ENCODE data around the gene TTC7B. TPM values are rescaled to one million over a fixed set of nuclear protein-coding genes. Genes with fewer than 3 reads are reported as not detected.

Gene TTC7B
- total and polyA plus RNA-seq, 3 experiments from 2014 or later: 1.7 to 5.8 (median 5.2) TPM

DNA sequence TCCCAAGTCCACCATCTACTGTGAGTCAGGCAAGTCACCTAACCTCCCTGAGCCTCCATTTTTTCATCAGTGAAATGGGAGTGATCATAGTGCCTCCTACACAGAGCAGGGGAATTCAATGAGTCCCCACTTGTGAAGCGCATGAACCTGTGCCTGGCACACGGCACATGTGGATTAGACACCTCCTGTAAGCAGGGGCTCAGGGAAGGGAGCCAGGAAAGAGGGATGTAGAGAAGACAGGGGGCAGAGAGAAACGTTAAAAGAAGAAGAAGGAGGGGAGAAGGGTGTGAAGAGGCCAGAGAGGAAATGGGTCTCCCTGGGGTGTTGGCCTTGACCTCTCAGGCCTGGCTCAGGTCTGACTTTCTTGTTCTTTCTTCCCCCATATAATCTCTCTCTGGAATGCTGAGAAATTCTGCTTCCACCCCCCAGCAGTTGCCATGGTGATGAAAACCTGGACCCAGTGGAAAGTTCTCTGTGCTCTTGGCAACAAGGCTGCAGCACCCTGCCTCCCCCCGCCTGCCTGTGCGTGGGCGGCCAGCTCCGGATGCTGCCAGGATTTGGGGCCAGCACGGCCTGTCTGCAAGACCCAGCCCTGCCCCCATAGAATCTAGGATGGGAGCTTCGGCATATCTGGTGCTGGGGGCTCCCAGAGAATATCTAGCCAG, 324.9 kb downstream of the TTC7B start:
- Histone ChIP-seq H3K4me1 (ENCODE audit: insufficient read depth, low read length) (no peaks in the 10 kb centered on the region), H3K4me3 (ENCODE audit: low read length) (no peak overlapping the region), H3K27ac (ENCODE audit: low read depth, low read length) (no peak overlapping the region), H3K36me3 (ENCODE audit: insufficient read depth, low read length) (no peaks in the 10 kb centered on the region), H3K27me3 (ENCODE audit: insufficient read depth, low read length, poor library complexity, severe bottlenecking) (no peaks in the 10 kb centered on the region), H3K9me3 (ENCODE audit: low read length) (no peaks in the 10 kb centered on the region)
- no peak overlapping the region for H3K4me3 Mint-ChIP-seq
- H3K27me3 Mint-ChIP-seq: peaks cover 8 to 17% of the 10 kb centered on the region in 2 donors
- no peak overlapping the region for H3K27ac Mint-ChIP-seq
- ChIA-PET POLR2A (no interaction called here), CTCF (no interaction called here)
- peaks cover 0 to 2% (median 0%) of the 10 kb centered on the region in 5 donors for H3K9me3 Mint-ChIP-seq
- no peaks in the 10 kb centered on the region for H3K36me3 Mint-ChIP-seq
- no peaks in the 10 kb centered on the region for H3K4me1 Mint-ChIP-seq
- no peak for DNase-seq

DNA sequence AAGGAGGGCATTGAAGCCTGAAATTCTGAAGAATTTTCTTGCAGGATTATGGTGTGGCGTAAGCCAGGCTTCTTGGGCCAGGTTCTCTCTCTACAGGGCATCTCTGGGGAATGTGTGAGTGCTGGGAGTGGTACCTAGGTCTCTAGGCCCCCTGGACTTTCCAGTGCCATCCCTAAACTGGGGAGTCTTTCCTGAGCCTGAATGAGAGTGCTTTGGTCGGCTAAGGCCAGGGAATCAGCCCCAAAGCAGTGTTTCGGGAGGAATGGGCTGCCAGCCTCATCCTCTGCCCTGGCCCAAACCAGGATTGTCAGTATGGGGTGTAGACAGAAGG, 325.5 kb downstream of the TTC7B start:
- no peaks in the 10 kb centered on the region for H3K4me1 ChIP-seq (ENCODE audit: insufficient read depth, low read length)
- no peaks in the 10 kb centered on the region for H3K27me3 ChIP-seq (ENCODE audit: insufficient read depth, low read length, poor library complexity, severe bottlenecking)
- H3K36me3 ChIP-seq (ENCODE audit: insufficient read depth, low read length): no peaks in the 10 kb centered on the region
- H3K4me3 ChIP-seq (ENCODE audit: low read length): no peak overlapping the region
- DNase-seq: no peak
- ChIA-PET POLR2A (no interaction called here), CTCF (no interaction called here)
- peaks cover 0 to 2% (median 0%) of the 10 kb centered on the region in 5 donors for H3K9me3 Mint-ChIP-seq
- H3K27ac Mint-ChIP-seq: no peak overlapping the region
- H3K27me3 Mint-ChIP-seq: peaks cover 8 to 17% of the 10 kb centered on the region in 2 donors
- no peak overlapping the region for H3K4me3 Mint-ChIP-seq
- no peaks in the 10 kb centered on the region for H3K36me3 Mint-ChIP-seq
- H3K4me1 Mint-ChIP-seq: no peaks in the 10 kb centered on the region
- H3K27ac ChIP-seq (ENCODE audit: low read depth, low read length): no peak overlapping the region
- no peaks in the 10 kb centered on the region for H3K9me3 ChIP-seq (ENCODE audit: low read length)

DNA sequence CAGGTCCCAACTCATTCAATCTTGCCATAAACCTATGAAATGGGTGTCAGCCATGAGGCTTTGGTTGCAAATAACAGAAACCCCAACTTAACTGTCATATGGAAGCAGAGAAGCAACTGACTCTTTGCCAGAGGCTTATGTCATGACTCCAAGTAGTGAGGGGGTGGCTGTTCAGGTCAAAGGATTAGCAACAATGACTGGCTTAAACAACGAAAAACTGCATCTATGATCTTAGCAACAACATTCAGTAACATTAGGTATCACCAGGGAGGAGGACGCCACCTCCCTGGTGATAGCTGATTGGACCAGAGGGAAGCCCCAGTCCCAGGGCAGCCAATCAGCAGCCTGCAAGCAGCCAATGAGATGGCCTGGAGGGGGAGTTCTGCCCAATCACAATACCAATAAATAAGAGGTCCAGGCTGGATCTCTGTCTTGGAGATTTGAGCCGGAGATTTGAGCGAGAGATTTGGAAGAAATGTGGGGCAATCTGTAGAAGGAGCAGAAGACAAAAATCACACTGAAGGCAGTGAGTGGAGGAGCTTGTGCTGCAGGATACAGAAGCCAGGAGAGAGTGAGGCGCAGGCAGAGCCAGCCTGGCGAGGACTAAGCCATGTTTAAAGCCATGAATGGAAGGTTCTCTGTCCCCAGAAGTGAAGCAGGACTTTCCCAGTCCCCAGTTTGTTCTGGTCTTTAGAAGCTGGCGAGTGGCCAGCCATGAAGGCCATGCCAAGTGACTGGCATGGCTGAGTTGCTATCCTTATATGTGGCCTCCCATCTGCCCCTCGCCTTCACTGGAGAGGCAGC, 326.1 kb downstream of the TTC7B start:
- Mint-ChIP-seq H3K36me3 (no peaks in the 10 kb centered on the region), H3K27me3 (peaks cover 8 to 17% of the 10 kb centered on the region in 2 donors), H3K27ac (no peak overlapping the region), H3K9me3 (peaks cover 0 to 2% (median 0%) of the 10 kb centered on the region in 5 donors), H3K4me3 (no peak overlapping the region), H3K4me1 (no peaks in the 10 kb centered on the region)
- H3K4me3 ChIP-seq (ENCODE audit: low read length): no peak overlapping the region
- H3K27ac ChIP-seq (ENCODE audit: low read depth, low read length): no peak overlapping the region
- H3K9me3 ChIP-seq (ENCODE audit: low read length): no peaks in the 10 kb centered on the region
- ChIA-PET CTCF (no interaction called here), POLR2A (no interaction called here)
- no peak for DNase-seq
- no peaks in the 10 kb centered on the region for H3K27me3 ChIP-seq (ENCODE audit: insufficient read depth, low read length, poor library complexity, severe bottlenecking)
- H3K36me3 ChIP-seq (ENCODE audit: insufficient read depth, low read length): no peaks in the 10 kb centered on the region
- H3K4me1 ChIP-seq (ENCODE audit: insufficient read depth, low read length): no peaks in the 10 kb centered on the region

DNA sequence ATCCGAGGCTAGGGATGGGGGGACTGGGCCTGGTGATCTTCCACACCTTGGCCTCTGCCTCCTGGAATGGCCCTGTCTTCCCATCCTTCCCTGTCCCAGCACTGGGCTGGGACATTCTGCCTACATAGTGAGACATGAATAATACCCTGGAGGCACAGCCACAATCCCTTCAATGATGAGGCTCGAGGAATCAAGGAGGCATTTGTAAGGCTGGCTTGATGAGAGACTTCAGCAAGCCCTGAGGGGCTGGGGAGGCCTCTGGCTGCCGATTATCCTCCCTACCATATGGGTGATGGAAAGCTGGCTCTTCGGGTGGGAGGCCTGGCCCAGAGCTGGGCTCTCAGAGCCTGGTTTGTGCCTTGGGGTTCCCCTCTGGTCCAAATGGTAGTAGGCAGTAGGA, 326.9 kb downstream of the TTC7B start:
- no peak overlapping the region for H3K27ac ChIP-seq (ENCODE audit: low read depth, low read length)
- no peaks in the 10 kb centered on the region for H3K36me3 ChIP-seq (ENCODE audit: insufficient read depth, low read length)
- H3K4me3 Mint-ChIP-seq: no peak overlapping the region
- ChIA-PET POLR2A (no interaction called here), CTCF (no interaction called here)
- H3K36me3 Mint-ChIP-seq: no peaks in the 10 kb centered on the region
- DNase-seq: no peak
- H3K4me1 ChIP-seq (ENCODE audit: insufficient read depth, low read length): peaks cover 2% of the 10 kb centered on the region
- H3K4me3 ChIP-seq (ENCODE audit: low read length): no peak overlapping the region
- no peaks in the 10 kb centered on the region for H3K27me3 ChIP-seq (ENCODE audit: insufficient read depth, low read length, poor library complexity, severe bottlenecking)
- H3K4me1 Mint-ChIP-seq: peaks cover 2 to 3% (median 3%) of the 10 kb centered on the region in 3 donors
- H3K9me3 ChIP-seq (ENCODE audit: low read length): no peaks in the 10 kb centered on the region
- H3K9me3 Mint-ChIP-seq: peaks cover 0 to 2% (median 0%) of the 10 kb centered on the region in 5 donors
- H3K27me3 Mint-ChIP-seq: peaks cover 11 to 12% of the 10 kb centered on the region in 2 donors
- no peak overlapping the region for H3K27ac Mint-ChIP-seq

GRCh38 chr14:90488256-90488655, 328.0 kb downstream of the TTC7B start:
- Histone ChIP-seq H3K9me3 (ENCODE audit: low read length) (no peaks in the 10 kb centered on the region), H3K27me3 (ENCODE audit: insufficient read depth, low read length, poor library complexity, severe bottlenecking) (no peaks in the 10 kb centered on the region), H3K4me3 (ENCODE audit: low read length) (no peak overlapping the region), H3K4me1 (ENCODE audit: insufficient read depth, low read length) (peaks cover 13% of the 10 kb centered on the region), H3K27ac (ENCODE audit: low read depth, low read length) (no peak overlapping the region), H3K36me3 (ENCODE audit: insufficient read depth, low read length) (no peaks in the 10 kb centered on the region)
- H3K4me1 Mint-ChIP-seq: peaks cover 11 to 13% (median 12%) of the 10 kb centered on the region in 3 donors
- H3K36me3 Mint-ChIP-seq: no peaks in the 10 kb centered on the region
- DNase-seq: no peak
- no peak overlapping the region for H3K27ac Mint-ChIP-seq
- ChIA-PET POLR2A (no interaction called here), CTCF (no interaction called here)
- peaks cover 10 to 16% of the 10 kb centered on the region in 2 donors for H3K27me3 Mint-ChIP-seq
- H3K9me3 Mint-ChIP-seq: peaks cover 0 to 2% (median 0%) of the 10 kb centered on the region in 5 donors
- no peak overlapping the region for H3K4me3 Mint-ChIP-seq

- Mint-ChIP-seq H3K4me1 (peaks cover 13 to 17% (median 14%) of the 10 kb centered on the region in 3 donors), H3K27me3 (peaks cover 7 to 11% of the 10 kb centered on the region in 2 donors), H3K27ac (no peak overlapping the region), H3K9me3 (peaks cover 0 to 2% (median 0%) of the 10 kb centered on the region in 5 donors), H3K36me3 (no peaks in the 10 kb centered on the region), H3K4me3 (no peak overlapping the region)
- H3K4me1 ChIP-seq (ENCODE audit: insufficient read depth, low read length): peaks cover 16% of the 10 kb centered on the region
- H3K27ac ChIP-seq (ENCODE audit: low read depth, low read length): no peak overlapping the region
- H3K9me3 ChIP-seq (ENCODE audit: low read length): no peaks in the 10 kb centered on the region
- no peaks in the 10 kb centered on the region for H3K36me3 ChIP-seq (ENCODE audit: insufficient read depth, low read length)
- H3K27me3 ChIP-seq (ENCODE audit: insufficient read depth, low read length, poor library complexity, severe bottlenecking): no peaks in the 10 kb centered on the region
- ChIA-PET POLR2A (no interaction called here), CTCF (no interaction called here)
- DNase-seq: no peak
- no peak overlapping the region for H3K4me3 ChIP-seq (ENCODE audit: low read length)
Observed at GRCh38 chr14:90487462-90487861, 328.8 kb downstream of the TTC7B start.

DNA sequence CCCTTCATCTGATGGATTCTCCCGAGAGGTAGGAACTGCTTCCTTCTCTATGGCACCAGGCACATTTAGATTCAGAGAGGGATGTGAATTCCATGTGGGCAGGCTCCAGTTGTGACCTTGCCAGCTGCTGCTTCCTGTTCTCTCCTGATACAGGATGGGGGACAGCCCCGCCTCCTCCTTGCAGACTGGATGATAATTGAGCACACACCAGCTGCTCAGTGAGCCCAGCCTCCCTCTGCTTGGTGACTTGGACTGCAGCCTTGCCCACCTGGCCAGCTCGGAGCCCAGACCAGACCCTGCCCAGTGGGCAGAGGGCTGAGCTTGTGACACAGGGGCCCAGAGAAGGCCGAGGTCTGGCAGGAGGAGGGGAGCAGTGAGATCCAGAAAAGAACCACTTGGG, 329.2 kb downstream of the TTC7B start:
- Mint-ChIP-seq H3K9me3 (peaks cover 0 to 6% (median 0%) of the 10 kb centered on the region in 5 donors), H3K4me1 (peaks cover 13 to 17% (median 14%) of the 10 kb centered on the region in 3 donors), H3K27ac (no peak overlapping the region), H3K27me3 (peaks cover 7 to 11% of the 10 kb centered on the region in 2 donors), H3K36me3 (no peaks in the 10 kb centered on the region), H3K4me3 (no peak overlapping the region)
- no peak for DNase-seq
- Histone ChIP-seq H3K27me3 (ENCODE audit: insufficient read depth, low read length, poor library complexity, severe bottlenecking) (no peaks in the 10 kb centered on the region), H3K36me3 (ENCODE audit: insufficient read depth, low read length) (no peaks in the 10 kb centered on the region), H3K4me3 (ENCODE audit: low read length) (no peak overlapping the region), H3K4me1 (ENCODE audit: insufficient read depth, low read length) (peaks cover 16% of the 10 kb centered on the region), H3K27ac (ENCODE audit: low read depth, low read length) (no peak overlapping the region), H3K9me3 (ENCODE audit: low read length) (no peaks in the 10 kb centered on the region)
- CTCF ChIA-PET: no interaction called here
- POLR2A ChIA-PET: no interaction called here

GRCh38 chr14:90484291-90484690, 331.9 kb downstream of the TTC7B start:
- Histone ChIP-seq H3K9me3 (ENCODE audit: low read length) (no peaks in the 10 kb centered on the region), H3K36me3 (ENCODE audit: insufficient read depth, low read length) (no peaks in the 10 kb centered on the region), H3K4me3 (ENCODE audit: low read length) (no peak overlapping the region), H3K27ac (ENCODE audit: low read depth, low read length) (no peak overlapping the region), H3K27me3 (ENCODE audit: insufficient read depth, low read length, poor library complexity, severe bottlenecking) (no peaks in the 10 kb centered on the region), H3K4me1 (ENCODE audit: insufficient read depth, low read length) (peaks cover 16% of the 10 kb centered on the region)
- Mint-ChIP-seq H3K27ac (no peak overlapping the region), H3K9me3 (peaks cover 0 to 8% (median 0%) of the 10 kb centered on the region in 5 donors), H3K4me1 (peaks cover 13 to 17% (median 14%) of the 10 kb centered on the region in 3 donors), H3K27me3 (peaks cover 11 to 18% of the 10 kb centered on the region in 2 donors), H3K36me3 (peaks cover 0 to 4% (median 0%) of the 10 kb centered on the region in 3 donors), H3K4me3 (peak overlapping the region in 1 of 7 donors; percentile 9)
- DNase-seq: no peak
- CTCF ChIA-PET: no interaction called here
- POLR2A ChIA-PET: no interaction called here
